Activated T-helper 2 cell treated with anti-CD3 and anti-CD28 coated beads, Interferon-gamma antibody, Interleukin-2, Interleukin-4, amounts not matched to agents 10 μg/mL and 5 μg/mL and 100 μg/mL, durations not matched to agents 14 hours and 24 hours and 36 hours (primary cell): Measurements from ENCODE around the gene FYB2. TPM values are rescaled to one million over a fixed set of nuclear protein-coding genes. Genes with fewer than 3 reads are reported as not detected.

Source experiments
- DNase-seq: peaks from one replicate; pipeline ENCODE4 v3.0.0; 2021; ENCODE audit warnings: low spot score
- H3K27ac Mint-ChIP-seq: one replicate; pipeline ENCODE4 v1.8.0; 2021; ENCODE audit warnings: mixed read lengths
- H3K27me3 Mint-ChIP-seq: one replicate; pipeline ENCODE4 v1.8.0; 2021; ENCODE audit warnings: low read depth, mixed read lengths
- H3K36me3 Mint-ChIP-seq: one replicate; pipeline ENCODE4 v1.8.0; 2021; ENCODE audit warnings: low read depth, mixed read lengths
- H3K4me1 Mint-ChIP-seq: one replicate; pipeline ENCODE4 v1.8.0; 2021; ENCODE audit warnings: low read depth, mixed read lengths
- H3K4me3 Mint-ChIP-seq: one replicate; pipeline ENCODE4 v1.8.0; 2021; ENCODE audit warnings: low read depth, mild to moderate bottlenecking, moderate library complexity, mixed read lengths
- H3K9me3 Mint-ChIP-seq: one replicate; pipeline ENCODE4 v1.8.0; 2021; ENCODE audit warnings: mixed read lengths
- intact Hi-C: fragments of 100-400 bp; cut with micrococcal nuclease; formaldehyde crosslinking; loops from one replicate; pipeline ENCODE4 v1.15.1; 2023
- total RNA-seq: library from RNA; stranded (reverse); gene quantifications from 2 replicates; pipeline ENCODE4 v1.2.3, GENCODE V29; 2022

The FYB2 gene
- total RNA-seq, 1 donor from 2014 or later, result not detected

DNA sequence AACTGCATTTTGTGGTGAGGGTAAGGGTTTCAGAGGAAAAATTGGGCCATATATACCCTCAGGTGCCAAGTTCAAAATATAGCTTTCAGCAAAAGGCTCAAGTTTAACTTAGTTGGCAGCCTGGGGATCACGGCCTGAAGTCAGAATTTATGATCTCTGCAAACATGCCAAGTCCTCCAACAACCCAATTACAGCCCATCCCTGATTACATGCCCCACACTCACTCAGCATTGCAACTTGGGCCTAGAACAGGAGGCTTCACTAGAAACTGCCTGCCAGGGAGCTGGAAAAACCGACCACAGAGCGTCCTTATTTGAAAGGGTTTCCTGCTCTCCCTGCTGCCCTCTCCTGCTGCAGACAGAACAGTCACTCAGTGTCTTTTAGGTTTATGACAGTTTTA, 12.4 kb downstream of the FYB2 start:
- Mint-ChIP-seq H3K4me1 (no peaks in the 10 kb centered on the region), H3K36me3 (no peaks in the 10 kb centered on the region), H3K4me3 (no peak overlapping the region), H3K27me3 (peaks cover 1% of the 10 kb centered on the region), H3K9me3 (no peaks in the 10 kb centered on the region), H3K27ac (no peak overlapping the region)
- no peak for DNase-seq
- intact Hi-C loops, result no loop called here

DNA sequence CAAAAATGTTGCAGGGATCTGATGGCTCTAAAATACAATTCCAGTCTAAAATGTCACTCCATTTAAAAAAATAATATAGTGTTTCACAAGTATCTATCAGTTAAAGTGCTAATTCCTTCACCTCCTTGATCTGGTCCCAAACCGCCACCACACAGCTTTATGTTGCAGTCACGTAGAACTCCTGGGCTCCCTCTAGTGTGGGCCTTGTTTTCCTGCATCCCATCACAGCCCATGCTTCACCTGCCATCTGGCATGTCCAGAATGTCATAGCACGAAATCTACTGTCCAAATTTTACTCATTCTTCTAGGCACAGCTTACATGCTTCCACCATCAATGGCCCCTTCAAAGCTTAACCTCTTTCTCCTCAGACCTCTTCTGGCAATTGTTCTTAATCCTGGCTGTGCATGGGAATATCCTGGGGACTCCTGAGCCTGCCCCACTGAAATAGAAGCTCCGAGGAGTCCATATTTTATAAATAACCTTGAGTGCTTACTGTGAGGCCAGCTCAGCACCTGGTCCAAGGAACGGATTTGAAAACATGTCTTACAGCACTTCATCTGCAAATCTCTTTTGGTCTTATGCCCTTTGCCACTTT, 15.5 kb downstream of the FYB2 start:
- no peaks in the 10 kb centered on the region for H3K9me3 Mint-ChIP-seq
- no peak overlapping the region for H3K27ac Mint-ChIP-seq
- peaks cover 1% of the 10 kb centered on the region for H3K27me3 Mint-ChIP-seq
- no peak overlapping the region for H3K4me3 Mint-ChIP-seq
- H3K36me3 Mint-ChIP-seq, result no peaks in the 10 kb centered on the region
- no peaks in the 10 kb centered on the region for H3K4me1 Mint-ChIP-seq
- intact Hi-C loops, result no loop called here
- no peak for DNase-seq

DNA sequence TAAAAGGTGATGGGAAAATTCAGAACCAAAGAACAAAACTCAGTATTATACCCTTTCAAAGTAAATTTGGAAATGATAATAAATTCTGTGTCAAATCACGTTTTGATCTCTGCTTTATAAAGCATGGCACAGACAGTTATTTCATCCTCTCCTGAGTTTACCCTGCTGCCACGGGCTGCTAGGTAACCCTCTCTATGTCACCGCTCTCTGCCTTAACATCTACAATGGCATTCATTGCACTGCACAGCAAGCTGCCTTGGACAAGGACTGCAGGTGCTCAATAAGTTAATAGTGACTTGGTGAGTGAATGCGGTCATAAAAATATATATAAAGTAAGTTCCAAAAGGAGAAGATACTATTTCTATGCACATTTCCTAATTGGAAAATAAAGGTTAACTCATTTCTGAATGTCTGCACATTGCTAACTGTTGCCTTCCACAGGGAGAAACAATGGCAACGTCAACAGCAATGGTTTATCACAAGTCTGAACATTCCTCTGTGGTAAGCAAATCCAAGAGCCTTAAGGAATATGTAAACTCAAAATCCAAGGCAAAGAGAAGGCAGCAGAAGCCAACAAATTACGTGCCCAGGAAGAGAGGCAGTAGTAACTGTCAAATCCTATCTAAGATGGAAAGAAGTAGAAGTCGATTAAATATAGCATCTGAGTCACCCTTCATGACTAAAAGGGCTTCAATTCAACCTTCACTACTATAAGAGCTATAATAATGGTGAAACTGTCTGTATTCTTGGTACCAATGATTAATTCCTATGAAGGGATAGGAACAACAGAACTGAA, 19.4 kb downstream of the FYB2 start:
- Mint-ChIP-seq H3K9me3 (no peaks in the 10 kb centered on the region), H3K27ac (no peak overlapping the region), H3K4me3 (no peak overlapping the region), H3K27me3 (no peaks in the 10 kb centered on the region), H3K4me1 (no peaks in the 10 kb centered on the region), H3K36me3 (no peaks in the 10 kb centered on the region)
- intact Hi-C loops, result no loop called here
- no peak for DNase-seq

GRCh38 chr1:56798053-56798471, 21.1 kb downstream of the FYB2 start:
- Mint-ChIP-seq H3K4me3 (no peak overlapping the region), H3K9me3 (no peaks in the 10 kb centered on the region), H3K4me1 (no peaks in the 10 kb centered on the region), H3K27ac (no peak overlapping the region), H3K36me3 (no peaks in the 10 kb centered on the region), H3K27me3 (no peaks in the 10 kb centered on the region)
- DNase-seq, result no peak
- intact Hi-C loops, result no loop called here

- intact Hi-C loops, result no loop called here
- no peaks in the 10 kb centered on the region for H3K4me1 Mint-ChIP-seq
- H3K36me3 Mint-ChIP-seq, result no peaks in the 10 kb centered on the region
- no peak overlapping the region for H3K4me3 Mint-ChIP-seq
- no peaks in the 10 kb centered on the region for H3K9me3 Mint-ChIP-seq
- H3K27ac Mint-ChIP-seq, result no peak overlapping the region
- H3K27me3 Mint-ChIP-seq, result no peaks in the 10 kb centered on the region
- DNase-seq, result no peak
Measured at GRCh38 chr1:56797065-56797685, 22.0 kb downstream of the FYB2 start.

- no peaks in the 10 kb centered on the region for H3K27me3 Mint-ChIP-seq
- no peak overlapping the region for H3K4me3 Mint-ChIP-seq
- no peaks in the 10 kb centered on the region for H3K9me3 Mint-ChIP-seq
- H3K27ac Mint-ChIP-seq, result no peak overlapping the region
- H3K36me3 Mint-ChIP-seq, result no peaks in the 10 kb centered on the region
- intact Hi-C loops, result no loop called here
- DNase-seq, result no peak
- no peaks in the 10 kb centered on the region for H3K4me1 Mint-ChIP-seq
Measured at GRCh38 chr1:56795870-56796269, 23.3 kb downstream of the FYB2 start.

GRCh38 chr1:56790036-56790435, 29.2 kb downstream of the FYB2 start:
- Mint-ChIP-seq H3K27ac (no peak overlapping the region), H3K27me3 (no peaks in the 10 kb centered on the region), H3K4me3 (no peak overlapping the region), H3K36me3 (no peaks in the 10 kb centered on the region), H3K9me3 (no peaks in the 10 kb centered on the region), H3K4me1 (no peaks in the 10 kb centered on the region)
- intact Hi-C loops, result no loop called here
- DNase-seq, result no peak

DNA sequence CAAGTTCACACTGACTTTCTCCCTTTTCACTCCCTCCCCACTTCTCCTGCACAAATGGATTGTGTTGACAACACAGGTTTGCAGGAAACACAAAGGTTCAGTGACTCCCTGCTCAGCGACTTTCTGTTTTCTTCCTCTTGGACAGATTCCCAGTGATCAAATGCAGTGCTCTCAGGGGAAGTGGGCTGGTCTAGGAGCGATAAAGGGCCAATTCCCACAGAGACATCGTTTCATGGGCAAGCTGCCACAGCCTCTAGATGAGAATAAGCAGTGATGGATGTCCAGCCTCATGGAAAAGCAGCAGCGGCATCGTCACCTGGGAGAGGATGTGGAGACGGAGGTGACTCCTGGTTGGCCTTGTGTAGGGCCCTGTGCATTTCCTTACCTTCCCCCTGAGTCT, 30.6 kb downstream of the FYB2 start:
- no peak overlapping the region for H3K4me3 Mint-ChIP-seq
- no peak for DNase-seq
- H3K27me3 Mint-ChIP-seq, result no peaks in the 10 kb centered on the region
- no peaks in the 10 kb centered on the region for H3K36me3 Mint-ChIP-seq
- H3K4me1 Mint-ChIP-seq, result no peaks in the 10 kb centered on the region
- H3K27ac Mint-ChIP-seq, result no peak overlapping the region
- intact Hi-C loops, result no loop called here
- no peaks in the 10 kb centered on the region for H3K9me3 Mint-ChIP-seq

DNA sequence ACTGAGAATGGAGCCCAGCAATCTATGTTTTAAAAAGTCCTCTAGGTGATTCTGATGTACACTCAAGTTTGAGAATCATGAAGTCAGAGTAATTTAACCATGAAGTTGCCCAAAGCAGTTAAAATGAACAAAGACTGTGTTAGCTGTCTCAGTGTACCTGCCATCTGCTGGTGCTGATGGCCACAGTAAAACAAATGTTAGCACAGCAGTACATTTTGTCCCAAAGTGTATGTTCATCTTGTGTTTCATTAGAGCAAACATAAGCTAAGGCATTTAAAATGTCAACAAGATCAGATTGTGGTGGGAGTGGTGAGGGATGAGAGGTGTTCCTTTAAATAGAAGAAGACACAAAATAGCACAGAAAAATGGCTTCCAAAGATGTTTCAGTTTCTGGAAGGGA, 31.1 kb downstream of the FYB2 start:
- Mint-ChIP-seq H3K27ac (no peak overlapping the region), H3K27me3 (no peaks in the 10 kb centered on the region), H3K36me3 (no peaks in the 10 kb centered on the region), H3K9me3 (no peaks in the 10 kb centered on the region), H3K4me1 (no peaks in the 10 kb centered on the region), H3K4me3 (no peak overlapping the region)
- no peak for DNase-seq
- intact Hi-C loops, result no loop called here

DNA sequence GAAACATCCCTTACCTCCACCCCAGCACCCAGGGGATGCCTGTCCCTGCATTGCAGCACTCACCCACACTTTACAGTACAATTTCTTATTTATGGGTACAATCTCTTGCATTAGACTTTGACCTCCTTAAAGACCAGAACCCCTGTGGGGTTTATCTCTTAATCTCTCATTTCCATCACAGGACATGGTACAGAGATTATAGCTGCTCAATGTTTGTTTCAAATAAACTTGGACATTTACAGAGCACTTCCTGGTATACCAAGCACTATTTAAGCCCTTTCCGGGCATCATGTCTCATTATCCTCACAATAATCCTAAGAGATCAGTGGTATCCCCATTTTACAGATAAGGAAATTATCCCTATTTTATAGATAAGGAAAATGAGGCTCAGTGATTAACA, 31.9 kb downstream of the FYB2 start:
- Mint-ChIP-seq H3K27me3 (no peaks in the 10 kb centered on the region), H3K9me3 (no peaks in the 10 kb centered on the region), H3K4me3 (no peak overlapping the region), H3K27ac (no peak overlapping the region), H3K36me3 (no peaks in the 10 kb centered on the region), H3K4me1 (no peaks in the 10 kb centered on the region)
- intact Hi-C loops, result no loop called here
- no peak for DNase-seq

DNA sequence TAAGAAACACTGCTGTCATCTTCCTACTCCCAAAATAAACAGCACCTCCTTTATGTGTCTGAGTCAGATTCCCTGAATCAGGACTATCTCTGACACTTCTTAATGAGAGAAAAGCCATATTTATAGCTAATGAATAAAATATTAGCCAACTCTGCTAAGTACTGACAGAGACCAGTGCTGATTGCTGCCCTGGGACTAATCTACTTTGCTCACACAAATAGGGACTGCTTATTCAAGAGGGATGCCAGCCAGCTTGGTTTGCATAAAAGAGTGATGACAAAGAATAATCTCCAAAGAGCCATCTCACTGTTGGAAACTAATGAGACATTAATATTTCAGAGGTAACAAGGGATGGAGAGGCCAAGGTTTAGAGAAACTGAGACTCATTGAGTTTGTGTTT, 36.4 kb downstream of the FYB2 start:
- Mint-ChIP-seq H3K27ac (no peak overlapping the region), H3K4me1 (no peaks in the 10 kb centered on the region)
- DNase-seq, result no peak

GRCh38 chr1:56780826-56781225, 38.4 kb downstream of the FYB2 start:
- H3K4me3 Mint-ChIP-seq, result no peak overlapping the region
- no peaks in the 10 kb centered on the region for H3K4me1 Mint-ChIP-seq
- no peak for DNase-seq
- no peaks in the 10 kb centered on the region for H3K36me3 Mint-ChIP-seq
- H3K9me3 Mint-ChIP-seq, result no peaks in the 10 kb centered on the region
- no peak overlapping the region for H3K27ac Mint-ChIP-seq
- intact Hi-C loops, result no loop called here
- no peaks in the 10 kb centered on the region for H3K27me3 Mint-ChIP-seq

More for the DNA sequence above, 36.4 kb downstream of the FYB2 start:
- Mint-ChIP-seq H3K9me3 (no peaks in the 10 kb centered on the region), H3K27me3 (no peaks in the 10 kb centered on the region), H3K36me3 (no peaks in the 10 kb centered on the region), H3K4me3 (no peak overlapping the region)
- intact Hi-C loops, result no loop called here

DNA sequence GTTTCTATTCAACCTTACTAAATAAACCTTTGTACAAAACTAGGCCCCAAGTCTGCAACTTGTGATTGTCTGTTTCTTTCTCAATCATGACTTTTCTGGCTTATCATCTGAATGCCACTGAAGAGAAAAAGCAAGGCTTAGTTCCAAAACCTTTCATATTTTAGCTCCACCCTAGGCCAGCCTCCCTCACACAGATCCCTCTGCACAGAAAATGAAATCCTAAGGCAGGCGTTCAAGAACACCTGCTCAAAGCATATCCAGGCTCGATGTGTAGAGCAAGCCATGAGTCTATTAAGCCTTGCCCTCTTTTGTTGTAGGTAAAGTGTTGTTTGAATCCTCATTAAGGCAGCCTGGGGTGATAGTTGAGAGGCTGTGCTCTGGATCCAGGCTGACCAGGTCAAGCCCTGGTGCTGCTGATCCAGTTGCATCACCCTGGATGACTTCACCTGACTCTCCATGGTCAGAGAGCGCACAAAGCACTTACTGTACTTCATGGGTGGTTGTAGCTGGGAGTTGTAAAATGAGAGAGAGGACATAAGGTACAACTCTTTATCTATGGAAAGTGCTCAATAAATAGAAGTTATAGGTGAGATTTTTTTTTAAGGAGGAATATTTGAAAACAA, 39.0 kb downstream of the FYB2 start:
- intact Hi-C loops, result no loop called here
- no peak for DNase-seq
- Mint-ChIP-seq H3K36me3 (no peaks in the 10 kb centered on the region), H3K9me3 (no peaks in the 10 kb centered on the region), H3K27ac (no peak overlapping the region), H3K4me3 (no peak overlapping the region), H3K27me3 (no peaks in the 10 kb centered on the region), H3K4me1 (no peaks in the 10 kb centered on the region)
